ENCODE measurements around the gene STEAP2.
"Not testable (repeated sequence)": the region's sequence is repeated elsewhere in the genome, so short reads cannot be mapped to it uniquely, and the experiment has no call there.

Gene STEAP2

GRCh38 chr7:90211391-90212148 is at the start of gene STEAP2:
TSS of gene STEAP2 (plus strand) at chr7:90211740. CDS start at chr7:90225083, 13,343 bp downstream.
- in situ Hi-C loops (cut with MboI; ENCODE audit: low pct_unique_long_range_greater_than_20kb, low sequenced_read_pairs): no loop called here
- peak; percentile 88 for DNase-seq

- DNase-seq: no peak
- in situ Hi-C loops (cut with MboI; ENCODE audit: low pct_unique_long_range_greater_than_20kb, low sequenced_read_pairs): loop anchor here (25.0 kb wide), 1 partner anchor 274 kb away; no protein-coding TSS in a partner anchor
These were observed 48.0 kb upstream of the STEAP2 start for GRCh38 chr7:90163534-90163933.

GRCh38 chr7:90165724-90166123 is 45.8 kb upstream of the STEAP2 start:
- in situ Hi-C loops (cut with MboI; ENCODE audit: low pct_unique_long_range_greater_than_20kb, low sequenced_read_pairs): loop anchor here (25.0 kb wide), 1 partner anchor 272 kb away; no protein-coding TSS in a partner anchor

GRCh38 chr7:90166153-90166552 is 45.4 kb upstream of the STEAP2 start:
- DNase-seq: no peak
- in situ Hi-C loops (cut with MboI; ENCODE audit: low pct_unique_long_range_greater_than_20kb, low sequenced_read_pairs): loop anchor here (25.0 kb wide), 1 partner anchor 271 kb away; no protein-coding TSS in a partner anchor

More at GRCh38 chr7:90165724-90166123, 45.8 kb upstream of the STEAP2 start:
- DNase-seq: no peak

- in situ Hi-C loops (cut with MboI; ENCODE audit: low pct_unique_long_range_greater_than_20kb, low sequenced_read_pairs): loop anchor here (25.0 kb wide), 1 partner anchor 270 kb away; no protein-coding TSS in a partner anchor
- DNase-seq: no peak
These were observed 44.2 kb upstream of the STEAP2 start for GRCh38 chr7:90167361-90167760.

- DNase-seq: no peak
- in situ Hi-C loops (cut with MboI; ENCODE audit: low pct_unique_long_range_greater_than_20kb, low sequenced_read_pairs): loop anchor here (25.0 kb wide), 1 partner anchor 267 kb away; no protein-coding TSS in a partner anchor
These were observed 41.6 kb upstream of the STEAP2 start for GRCh38 chr7:90169891-90170290.

- in situ Hi-C loops (cut with MboI; ENCODE audit: low pct_unique_long_range_greater_than_20kb, low sequenced_read_pairs): loop anchor here (25.0 kb wide), 1 partner anchor 265 kb away; no protein-coding TSS in a partner anchor
- no peak for DNase-seq
These were observed 39.4 kb upstream of the STEAP2 start for GRCh38 chr7:90172121-90172520.

- in situ Hi-C loops (cut with MboI; ENCODE audit: low pct_unique_long_range_greater_than_20kb, low sequenced_read_pairs): loop anchor here (25.0 kb wide), 1 partner anchor 265 kb away; no protein-coding TSS in a partner anchor
- no peak for DNase-seq
These were observed 38.9 kb upstream of the STEAP2 start for GRCh38 chr7:90172624-90173023.

GRCh38 chr7:90173127-90173844 is 38.3 kb upstream of the STEAP2 start:
- DNase-seq: no peak
- in situ Hi-C loops (cut with MboI; ENCODE audit: low pct_unique_long_range_greater_than_20kb, low sequenced_read_pairs): loop anchor here (25.0 kb wide), 1 partner anchor 264 kb away; no protein-coding TSS in a partner anchor

- DNase-seq: no peak
- in situ Hi-C loops (cut with MboI; ENCODE audit: low pct_unique_long_range_greater_than_20kb, low sequenced_read_pairs): no loop called here
These were observed 35.9 kb upstream of the STEAP2 start for GRCh38 chr7:90175667-90176066.

GRCh38 chr7:90176195-90176594 is 35.3 kb upstream of the STEAP2 start:
- in situ Hi-C loops (cut with MboI; ENCODE audit: low pct_unique_long_range_greater_than_20kb, low sequenced_read_pairs): no loop called here
- DNase-seq: no peak

GRCh38 chr7:90178166-90178565 is 33.4 kb upstream of the STEAP2 start:
- no peak for DNase-seq
- in situ Hi-C loops (cut with MboI; ENCODE audit: low pct_unique_long_range_greater_than_20kb, low sequenced_read_pairs): no loop called here

- DNase-seq: no peak
- in situ Hi-C loops (cut with MboI; ENCODE audit: low pct_unique_long_range_greater_than_20kb, low sequenced_read_pairs): no loop called here
These were observed 32.8 kb upstream of the STEAP2 start for GRCh38 chr7:90178679-90179278.

- DNase-seq: no peak
- in situ Hi-C loops (cut with MboI; ENCODE audit: low pct_unique_long_range_greater_than_20kb, low sequenced_read_pairs): no loop called here
These were observed 31.4 kb upstream of the STEAP2 start for GRCh38 chr7:90180011-90180585.

- in situ Hi-C loops (cut with MboI; ENCODE audit: low pct_unique_long_range_greater_than_20kb, low sequenced_read_pairs): no loop called here
These were observed 30.9 kb upstream of the STEAP2 start for GRCh38 chr7:90180649-90181048.

GRCh38 chr7:90181485-90181884 is 30.1 kb upstream of the STEAP2 start:
- in situ Hi-C loops (cut with MboI; ENCODE audit: low pct_unique_long_range_greater_than_20kb, low sequenced_read_pairs): no loop called here
- DNase-seq: no peak

More at GRCh38 chr7:90180649-90181048, 30.9 kb upstream of the STEAP2 start:
- DNase-seq: no peak

GRCh38 chr7:90186290-90186689 is 25.2 kb upstream of the STEAP2 start:
- in situ Hi-C loops (cut with MboI; ENCODE audit: low pct_unique_long_range_greater_than_20kb, low sequenced_read_pairs); DNase-seq: not testable (repeated sequence)

- in situ Hi-C loops (cut with MboI; ENCODE audit: low pct_unique_long_range_greater_than_20kb, low sequenced_read_pairs): no loop called here
- no peak for DNase-seq
These were observed 24.0 kb upstream of the STEAP2 start for GRCh38 chr7:90187507-90188050.

GRCh38 chr7:90188281-90188680 is 23.3 kb upstream of the STEAP2 start:
- in situ Hi-C loops (cut with MboI; ENCODE audit: low pct_unique_long_range_greater_than_20kb, low sequenced_read_pairs): no loop called here
- peak; percentile 49 for DNase-seq

All from KBM-7 (cell line).